K562 (cell line): Measurements from ENCODE around the gene BRD7.

Experiments
- MCM7 ChIP-seq, 2 experiments: fragments of 450-650 bp; IDR thresholded peaks; 2 replicates each; pipeline ENCODE4 v1.6.1; 2016 to 2018
- NR1H2 ChIP-seq: sonication (generic); formaldehyde crosslinking; IDR thresholded peaks from 2 replicates; pipeline ENCODE4 v1.4.0; 2020; ENCODE audit warnings: mild to moderate bottlenecking, missing genetic modification reagents
- POLR2A ChIP-seq: fragments of 450-650 bp; conservative IDR thresholded peaks from 2 replicates; pipeline ENCODE4 v1.6.1; 2016
- TF ChIP-seq, protein P1 (sequence below): fragments of 250-450 bp; sonication (Bioruptor Pico); IDR thresholded peaks from 2 replicates; pipeline ENCODE4 v1.5.1; 2021; ENCODE audit warnings: mild to moderate bottlenecking

DNA sequence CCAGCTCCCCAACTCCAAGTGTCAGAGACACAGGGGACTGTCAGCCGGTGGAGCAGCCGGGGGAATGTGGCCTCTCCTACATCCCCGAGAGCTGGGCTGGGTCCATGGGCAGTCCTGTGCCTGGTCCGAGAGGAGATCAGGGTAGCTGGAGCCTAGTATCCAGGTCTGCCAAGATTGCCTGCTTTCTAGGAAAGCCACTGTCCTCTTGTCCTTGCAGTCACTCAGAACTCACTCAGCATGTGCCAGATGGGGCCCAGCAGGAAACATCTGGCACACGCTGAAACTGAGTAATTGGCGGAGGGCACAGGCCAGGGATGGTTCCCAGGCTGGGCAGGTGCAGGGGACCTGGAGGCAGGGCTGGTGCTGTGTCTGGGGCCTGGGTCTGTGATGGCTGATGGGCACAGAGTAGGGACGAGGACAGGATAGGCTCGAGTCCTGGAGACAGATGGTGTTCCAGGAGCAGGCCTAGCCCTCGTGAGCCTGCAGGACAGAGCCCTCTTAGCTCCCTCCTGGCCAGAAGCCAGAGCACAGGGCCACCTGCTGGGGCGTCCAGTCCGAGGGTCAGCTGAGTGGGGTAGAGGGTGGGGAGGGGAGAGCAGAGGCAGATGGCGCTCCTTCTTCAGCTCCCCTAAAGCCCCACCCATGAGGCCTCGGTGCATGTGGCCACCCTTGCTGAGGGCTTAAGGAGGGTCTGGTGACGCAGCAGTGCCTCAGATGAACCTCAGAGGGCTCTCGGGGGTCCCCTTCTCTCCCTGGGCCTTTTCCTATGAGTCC is 71.3 kb downstream of the BRD7 start:
- TF ChIP-seq, protein P1, sequence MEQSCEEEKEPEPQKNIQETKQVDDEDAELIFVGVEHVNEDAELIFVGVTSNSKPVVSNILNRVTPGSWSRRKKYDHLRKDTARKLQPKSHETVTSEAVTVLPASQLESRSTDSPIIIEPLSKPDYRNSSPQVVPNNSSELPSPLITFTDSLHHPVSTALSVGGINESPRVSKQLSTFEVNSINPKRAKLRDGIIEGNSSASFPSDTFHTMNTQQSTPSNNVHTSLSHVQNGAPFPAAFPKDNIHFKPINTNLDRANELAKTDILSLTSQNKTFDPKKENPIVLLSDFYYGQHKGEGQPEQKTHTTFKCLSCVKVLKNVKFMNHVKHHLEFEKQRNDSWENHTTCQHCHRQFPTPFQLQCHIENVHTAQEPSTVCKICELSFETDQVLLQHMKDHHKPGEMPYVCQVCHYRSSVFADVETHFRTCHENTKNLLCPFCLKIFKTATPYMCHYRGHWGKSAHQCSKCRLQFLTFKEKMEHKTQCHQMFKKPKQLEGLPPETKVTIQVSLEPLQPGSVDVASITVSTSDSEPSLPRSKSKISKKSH, result no peak
- no peak for TF ChIP-seq MCM7 (IDR thresholded peaks at IDR 0.05)
- TF ChIP-seq NR1H2 (CRISPR knock-in tag), result no peak
- no peak for TF ChIP-seq POLR2A
